ENCODE results near the gene HRH2. TPM values are rescaled to one million over a fixed set of nuclear protein-coding genes. Genes with fewer than 3 reads are reported as not detected.
A peak's percentile ranks its signal among the peaks of the same experiment; 100 is the strongest.
"Not testable (repeated sequence)": the region's sequence is repeated elsewhere in the genome, so short reads cannot be mapped to it uniquely, and the experiment has no call there.

Gene HRH2
- total RNA-seq, 2 experiments from 2014 or later = 26.9 to 27.5 TPM

- H3K36me3 Mint-ChIP-seq (ENCODE audit: low read depth) = peaks cover 48% of the 10 kb centered on the region
- peak overlapping the region; percentile 61 for H3K27ac Mint-ChIP-seq
- POLR2A ChIA-PET = not testable (repeated sequence)
These were observed 7.3 kb upstream of the HRH2 start for GRCh38 chr5:175650430-175651205.

GRCh38 chr5:175652741-175653663 is 4.9 kb upstream of the HRH2 start:
- Mint-ChIP-seq H3K9me3 (ENCODE audit: insufficient read depth) (peaks cover 30% of the 10 kb centered on the region), H3K27me3 (ENCODE audit: low read depth) (no peaks in the 10 kb centered on the region), H3K27ac (peak overlapping the region; percentile 89), H3K4me1 (ENCODE audit: low read depth) (peaks cover 72% of the 10 kb centered on the region), H3K4me3 (peak overlapping the region; percentile 55), H3K36me3 (ENCODE audit: low read depth) (peaks cover 44% of the 10 kb centered on the region)
- DNase-seq (peak; percentile 91), ATAC-seq (peak; percentile 77)
- ChIA-PET POLR2A (interaction anchor here (0.7 to 1.4 kb wide), 6 partner anchors 119 to 175 kb away, joined by 3 to 4 read pairs (median 4); partner anchors contain the start of gene SFXN1), CTCF (interaction anchor here (1.0 to 3.2 kb wide), 5 partner anchors 44 to 123 kb away, joined by 3 to 28 read pairs (median 5); no protein-coding TSS in a partner anchor)

More at GRCh38 chr5:175650430-175651205, 7.3 kb upstream of the HRH2 start:
- ATAC-seq; H3K4me3 Mint-ChIP-seq; H3K27me3 Mint-ChIP-seq (ENCODE audit: low read depth); DNase-seq: not testable (repeated sequence)
- Mint-ChIP-seq H3K9me3 (ENCODE audit: insufficient read depth) (peaks cover 36% of the 10 kb centered on the region), H3K4me1 (ENCODE audit: low read depth) (peaks cover 53% of the 10 kb centered on the region)
- CTCF ChIA-PET = interaction anchor here (2.7 kb wide), 1 partner anchor 116 kb away, joined by 14 read pairs; no protein-coding TSS in a partner anchor

GRCh38 chr5:175653763-175654162 is 4.1 kb upstream of the HRH2 start:
- Mint-ChIP-seq H3K4me1 (ENCODE audit: low read depth) (peaks cover 77% of the 10 kb centered on the region), H3K36me3 (ENCODE audit: low read depth) (peaks cover 43% of the 10 kb centered on the region), H3K27ac (peak overlapping the region; percentile 89), H3K27me3 (ENCODE audit: low read depth) (no peaks in the 10 kb centered on the region), H3K4me3 (peak overlapping the region; percentile 55), H3K9me3 (ENCODE audit: insufficient read depth) (peaks cover 22% of the 10 kb centered on the region)
- ChIA-PET CTCF (interaction anchor here (1.1 to 3.2 kb wide), 4 partner anchors 43 to 124 kb away, joined by 3 to 28 read pairs (median 7); no protein-coding TSS in a partner anchor), POLR2A (interaction anchor here (1.0 to 1.4 kb wide), 5 partner anchors 11 to 174 kb away, joined by 3 to 4 read pairs (median 3); no protein-coding TSS in a partner anchor)
- peak; percentile 6 for ATAC-seq
- DNase-seq = peak; percentile 43

- Mint-ChIP-seq H3K27ac (peak overlapping the region; percentile 11), H3K4me3 (no peak overlapping the region), H3K4me1 (ENCODE audit: low read depth) (peaks cover 83% of the 10 kb centered on the region), H3K27me3 (ENCODE audit: low read depth) (no peaks in the 10 kb centered on the region), H3K36me3 (ENCODE audit: low read depth) (peaks cover 37% of the 10 kb centered on the region), H3K9me3 (ENCODE audit: insufficient read depth) (peaks cover 17% of the 10 kb centered on the region)
- CTCF ChIA-PET = interaction anchor here (1.1 to 3.2 kb wide), 4 partner anchors 43 to 122 kb away, joined by 3 to 28 read pairs (median 7); no protein-coding TSS in a partner anchor
- POLR2A ChIA-PET = interaction anchor here (0.8 to 1.1 kb wide), 3 partner anchors 11 to 134 kb away, joined by 3 to 4 read pairs (median 3); no protein-coding TSS in a partner anchor
- ATAC-seq (no peak), DNase-seq (peak; percentile 27)
These were observed 3.5 kb upstream of the HRH2 start for GRCh38 chr5:175654339-175654738.

GRCh38 chr5:175654807-175655206 is 3.1 kb upstream of the HRH2 start:
- no peak for ATAC-seq
- CTCF ChIA-PET = interaction anchor here (1.1 to 3.2 kb wide), 4 partner anchors 42 to 122 kb away, joined by 3 to 28 read pairs (median 7); no protein-coding TSS in a partner anchor
- no peaks in the 10 kb centered on the region for H3K27me3 Mint-ChIP-seq (ENCODE audit: low read depth)
- no peak overlapping the region for H3K4me3 Mint-ChIP-seq
- POLR2A ChIA-PET = interaction anchor here (0.8 kb wide), 1 partner anchor 115 kb away, joined by 3 read pairs; no protein-coding TSS in a partner anchor
- peak; percentile 28 for DNase-seq
- H3K36me3 Mint-ChIP-seq (ENCODE audit: low read depth) = peaks cover 40% of the 10 kb centered on the region
- H3K27ac Mint-ChIP-seq = peak overlapping the region; percentile 11
- H3K9me3 Mint-ChIP-seq (ENCODE audit: insufficient read depth) = peaks cover 14% of the 10 kb centered on the region
- H3K4me1 Mint-ChIP-seq (ENCODE audit: low read depth) = peaks cover 87% of the 10 kb centered on the region

GRCh38 chr5:175655411-175655810 is 2.5 kb upstream of the HRH2 start:
- Mint-ChIP-seq H3K4me3 (no peak overlapping the region), H3K9me3 (ENCODE audit: insufficient read depth) (peaks cover 9% of the 10 kb centered on the region), H3K27me3 (ENCODE audit: low read depth) (no peaks in the 10 kb centered on the region), H3K4me1 (ENCODE audit: low read depth) (peaks cover 91% of the 10 kb centered on the region), H3K36me3 (ENCODE audit: low read depth) (peaks cover 42% of the 10 kb centered on the region), H3K27ac (peak overlapping the region; percentile 16)
- POLR2A ChIA-PET = no interaction called here
- CTCF ChIA-PET = interaction anchor here (3.2 kb wide), 1 partner anchor 121 kb away, joined by 28 read pairs; no protein-coding TSS in a partner anchor
- ATAC-seq (no peak), DNase-seq (peak; percentile 28)

GRCh38 chr5:175656966-175657365 is 905 bp upstream of the HRH2 start:
- H3K9me3 Mint-ChIP-seq (ENCODE audit: insufficient read depth) = peaks cover 4% of the 10 kb centered on the region
- POLR2A ChIA-PET = interaction anchor here (0.8 to 1.3 kb wide), 3 partner anchors 14 to 179 kb away, joined by 3 to 4 read pairs (median 3); partner anchors contain the start of gene SFXN1
- H3K27me3 Mint-ChIP-seq (ENCODE audit: low read depth) = no peaks in the 10 kb centered on the region
- peaks cover 90% of the 10 kb centered on the region for H3K4me1 Mint-ChIP-seq (ENCODE audit: low read depth)
- ATAC-seq (no peak), DNase-seq (peak; percentile 41)
- H3K36me3 Mint-ChIP-seq (ENCODE audit: low read depth) = peaks cover 42% of the 10 kb centered on the region
- H3K27ac Mint-ChIP-seq = peak overlapping the region; percentile 90
- CTCF ChIA-PET = interaction anchor here (1.2 to 1.9 kb wide), 3 partner anchors 39 to 174 kb away, joined by 3 to 7 read pairs (median 3); no protein-coding TSS in a partner anchor
- H3K4me3 Mint-ChIP-seq = peak overlapping the region; percentile 85

GRCh38 chr5:175658299-175659145 is 651 bp downstream of the HRH2 start:
- peak; percentile 38 for ATAC-seq
- H3K9me3 Mint-ChIP-seq (ENCODE audit: insufficient read depth) = no peaks in the 10 kb centered on the region
- peaks cover 90% of the 10 kb centered on the region for H3K4me1 Mint-ChIP-seq (ENCODE audit: low read depth)
- peak overlapping the region; percentile 85 for H3K27ac Mint-ChIP-seq
- peak overlapping the region; percentile 94 for H3K4me3 Mint-ChIP-seq
- H3K27me3 Mint-ChIP-seq (ENCODE audit: low read depth) = no peaks in the 10 kb centered on the region
- ChIA-PET POLR2A (interaction anchor here (0.5 kb wide), 1 partner anchor 172 kb away, joined by 4 read pairs; no protein-coding TSS in a partner anchor), CTCF (interaction anchor here (0.8 to 2.3 kb wide), 6 partner anchors 38 to 194 kb away, joined by 3 to 20 read pairs (median 8); no protein-coding TSS in a partner anchor)
- peak; percentile 62 for DNase-seq
- H3K36me3 Mint-ChIP-seq (ENCODE audit: low read depth) = peaks cover 48% of the 10 kb centered on the region

- H3K4me1 Mint-ChIP-seq (ENCODE audit: low read depth) = peaks cover 86% of the 10 kb centered on the region
- no peak for ATAC-seq
- H3K9me3 Mint-ChIP-seq (ENCODE audit: insufficient read depth) = no peaks in the 10 kb centered on the region
- no peak overlapping the region for H3K27ac Mint-ChIP-seq
- no peaks in the 10 kb centered on the region for H3K27me3 Mint-ChIP-seq (ENCODE audit: low read depth)
- H3K4me3 Mint-ChIP-seq = peak overlapping the region; percentile 94
- CTCF ChIA-PET = interaction anchor here (0.8 to 2.3 kb wide), 6 partner anchors 37 to 195 kb away, joined by 3 to 20 read pairs (median 8); no protein-coding TSS in a partner anchor
- peaks cover 57% of the 10 kb centered on the region for H3K36me3 Mint-ChIP-seq (ENCODE audit: low read depth)
- no peak for DNase-seq
- POLR2A ChIA-PET = no interaction called here
These were observed 1.8 kb downstream of the HRH2 start for GRCh38 chr5:175659546-175660253.
